Activated CD4-positive, alpha-beta T cell treated with anti-CD3 and anti-CD28 coated beads for 48 hours (primary cell): ENCODE measurements around the gene PNLIPRP2.

Experiments used
- DNase-seq: peaks from one replicate; pipeline ENCODE4 v3.0.0-alpha.2; 2020

PNLIPRP2 gene

GRCh38 chr10:116613471-116613870, 7.3 kb upstream of the PNLIPRP2 start:
- DNase-seq: no peak

GRCh38 chr10:116614796-116615195, 6.0 kb upstream of the PNLIPRP2 start:
- no peak for DNase-seq

GRCh38 chr10:116615199-116615776, 5.5 kb upstream of the PNLIPRP2 start:
- DNase-seq: no peak

GRCh38 chr10:116621476-116621875, 723 bp downstream of the PNLIPRP2 start:
- no peak for DNase-seq

GRCh38 chr10:116621934-116622655, 1.3 kb downstream of the PNLIPRP2 start:
- no peak for DNase-seq

- DNase-seq: no peak
These were observed 5.1 kb downstream of the PNLIPRP2 start for GRCh38 chr10:116625845-116626244.

GRCh38 chr10:116626815-116627214, 6.1 kb downstream of the PNLIPRP2 start:
- DNase-seq: no peak

- no peak for DNase-seq
These were observed 6.7 kb downstream of the PNLIPRP2 start for GRCh38 chr10:116627386-116627933.

- DNase-seq: no peak
These were observed 8.6 kb downstream of the PNLIPRP2 start for GRCh38 chr10:116629340-116629739.

GRCh38 chr10:116630020-116630419, 9.3 kb downstream of the PNLIPRP2 start:
- no peak for DNase-seq

GRCh38 chr10:116631871-116632295, 11.1 kb downstream of the PNLIPRP2 start:
- no peak for DNase-seq

- DNase-seq: no peak
These were observed 12.0 kb downstream of the PNLIPRP2 start for GRCh38 chr10:116632596-116633215.

GRCh38 chr10:116633216-116633600, 12.5 kb downstream of the PNLIPRP2 start:
- DNase-seq: no peak

- no peak for DNase-seq
These were observed 13.6 kb downstream of the PNLIPRP2 start for GRCh38 chr10:116634126-116634975.

GRCh38 chr10:116636385-116636784, 15.6 kb downstream of the PNLIPRP2 start:
- DNase-seq: no peak

GRCh38 chr10:116636976-116637375, 16.2 kb downstream of the PNLIPRP2 start:
- no peak for DNase-seq

GRCh38 chr10:116637830-116638229, 17.1 kb downstream of the PNLIPRP2 start:
- no peak for DNase-seq

- no peak for DNase-seq
These were observed 25.7 kb downstream of the PNLIPRP2 start for GRCh38 chr10:116646502-116646901.

- no peak for DNase-seq
These were observed 28.1 kb downstream of the PNLIPRP2 start for GRCh38 chr10:116648903-116649302.

- no peak for DNase-seq
These were observed 33.1 kb downstream of the PNLIPRP2 start for GRCh38 chr10:116653885-116654284.

GRCh38 chr10:116654816-116655215, 34.1 kb downstream of the PNLIPRP2 start:
- DNase-seq: no peak

- no peak for DNase-seq
These were observed 34.8 kb downstream of the PNLIPRP2 start for GRCh38 chr10:116655568-116655967.

GRCh38 chr10:116656044-116656443, 35.3 kb downstream of the PNLIPRP2 start:
- DNase-seq: no peak
